Measurements from ENCODE around the gene GTF2F2. TPM values are rescaled to one million over a fixed set of nuclear protein-coding genes. Genes with fewer than 3 reads are reported as not detected.

Gene GTF2F2
- polyA plus RNA-seq, 3 donors = 24.6 to 26.1 (median 25.8) TPM

DNA sequence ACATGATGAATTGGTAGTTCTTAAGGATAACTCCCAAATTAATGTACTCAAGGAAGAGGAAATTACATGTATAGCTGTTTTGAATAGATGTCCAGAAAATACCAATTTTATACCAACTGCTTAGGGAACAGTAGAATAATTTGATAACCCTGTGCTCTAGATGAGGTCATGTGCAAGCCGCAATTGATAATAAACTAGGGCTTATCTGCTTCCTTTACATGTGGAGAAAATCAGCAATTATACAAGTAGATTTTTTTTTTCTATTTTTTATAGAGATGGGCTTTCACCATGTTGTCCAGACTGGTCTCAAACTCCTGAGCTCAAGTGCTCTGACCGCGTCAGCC, 211.4 kb downstream of the GTF2F2 start:
- DNase-seq = no peak

DNA sequence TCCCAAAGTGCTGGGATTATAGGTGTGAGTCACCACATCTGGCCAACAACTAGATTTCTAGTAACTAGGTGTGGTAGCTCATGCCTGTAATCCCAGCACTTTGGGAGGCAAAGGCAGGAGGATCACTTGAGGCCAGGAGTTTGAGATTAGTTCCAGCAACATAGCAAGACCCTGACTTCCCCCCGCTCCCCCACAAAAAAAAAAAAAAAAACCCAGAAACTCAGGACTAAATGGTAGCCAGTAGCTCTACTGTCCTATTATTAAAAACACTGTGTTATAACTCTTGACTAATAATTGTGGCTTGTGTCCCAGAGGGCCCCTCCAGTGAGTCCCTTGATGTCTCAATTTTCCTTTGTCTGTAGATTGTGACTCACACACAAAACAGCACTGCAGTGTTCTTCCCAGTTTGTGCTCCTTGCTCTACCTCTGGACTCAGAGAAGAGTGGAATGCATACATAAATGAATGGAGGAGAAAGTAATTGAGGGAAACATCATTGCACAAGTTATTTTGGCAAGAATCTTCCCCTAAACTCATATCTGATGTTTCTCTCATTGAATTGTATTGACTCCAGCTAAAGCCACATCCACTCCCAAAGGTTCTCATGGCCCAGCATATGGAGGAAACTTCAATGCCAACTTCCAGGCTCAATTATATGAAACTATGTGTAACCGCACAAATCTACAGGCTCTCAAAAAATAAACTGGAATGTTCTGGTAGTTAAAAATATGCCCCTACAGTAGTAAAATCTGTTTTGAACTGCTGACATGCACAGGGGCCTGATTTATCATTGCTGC, 211.9 kb downstream of the GTF2F2 start:
- no peak for DNase-seq

DNA sequence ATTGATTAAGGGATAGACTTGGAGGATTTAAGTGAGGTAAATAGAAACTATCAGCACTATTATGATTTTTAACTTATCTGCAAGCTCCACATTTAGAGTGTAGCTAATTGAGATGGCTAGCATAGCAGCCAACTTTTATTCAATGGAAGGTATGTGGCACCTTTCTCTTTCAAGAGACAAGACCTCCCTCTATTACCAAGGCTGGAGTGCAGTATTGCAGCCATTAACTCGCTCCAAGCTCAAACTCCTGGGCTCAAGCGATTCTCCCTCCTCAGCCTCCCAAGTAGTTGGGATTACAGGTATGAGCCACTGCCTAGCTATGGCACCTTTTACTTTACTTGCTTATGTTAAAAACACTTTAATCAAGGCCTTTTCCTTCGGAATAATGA, 212.5 kb downstream of the GTF2F2 start:
- DNase-seq = no peak

DNA sequence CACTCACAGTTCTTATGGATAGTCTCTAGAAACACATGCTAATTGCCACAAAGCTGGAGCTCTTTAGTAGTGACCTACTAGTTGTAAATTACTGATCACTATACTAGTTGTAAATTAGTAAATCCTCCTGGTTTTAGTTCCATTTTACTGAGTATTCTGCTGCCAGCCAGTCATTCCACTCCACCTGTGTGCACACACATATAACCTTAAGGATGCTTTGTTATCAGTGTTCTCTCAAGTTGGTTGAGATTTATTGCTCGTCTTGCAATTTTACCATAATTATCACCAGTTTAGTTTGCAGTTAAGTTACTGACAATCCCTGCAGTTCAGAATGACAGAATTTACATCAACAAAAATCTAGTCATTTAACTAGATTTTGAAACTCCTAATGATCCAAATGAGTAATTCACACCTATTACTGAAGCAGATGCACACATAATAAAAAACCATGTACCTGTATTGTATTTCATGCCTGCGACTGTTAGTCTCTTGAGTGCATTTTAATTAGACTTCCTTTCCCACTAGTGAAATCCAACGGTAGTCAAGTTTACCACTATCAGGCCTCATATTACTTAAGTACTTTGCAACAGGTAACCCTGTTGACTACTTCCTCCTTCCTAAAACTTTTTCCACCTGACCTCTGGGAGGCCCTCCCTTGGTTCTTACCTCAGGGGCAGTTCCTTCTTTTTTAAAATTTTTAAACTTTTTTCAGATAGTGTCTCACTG, 213.1 kb downstream of the GTF2F2 start:
- no peak for DNase-seq

Other genes starting within 250 kb of the GTF2F2 start
- 10 to 100 TPM; 10.8 to 11.8 (median 11.7) TPM for gene NUFIP1, start 131.0 kb upstream of the GTF2F2 start, polyA plus RNA-seq (ENCODE audit: insufficient read length in 3 of 3)
- 10 to 100 TPM; 49.6 to 57.9 (median 56.4) TPM for gene GPALPP1, start 131.0 kb upstream of the GTF2F2 start, polyA plus RNA-seq (ENCODE audit: insufficient read length in 3 of 3)
- under 1 TPM; 0.12 to 0.82 (median 0.63) TPM for gene KCTD4, start 80.5 kb downstream of the GTF2F2 start, polyA plus RNA-seq (ENCODE audit: insufficient read length in 3 of 3)
- gene TPT1, start 220.7 kb downstream of the GTF2F2 start, polyA plus RNA-seq (ENCODE audit: insufficient read length in 3 of 3) = 1,000 to 10,000 TPM; 5,904 to 6,439 (median 5,934) TPM